Left ventricle myocardium inferior (tissue), 1 donor: ENCODE results near the gene DSE. TPM values are rescaled to one million over a fixed set of nuclear protein-coding genes. Genes with fewer than 3 reads are reported as not detected.
A peak's percentile ranks its signal among the peaks of the same experiment; 100 is the strongest.

Source experiments
- DNase-seq: peaks from one replicate; pipeline ENCODE4 v3.0.0-alpha.2; 2020
- H3K27ac ChIP-seq: fragments of 200-600 bp; replicated peaks from 2 replicates; pipeline ENCODE4 v1.8.0; 2021
- H3K27me3 ChIP-seq: fragments of 200-600 bp; 2 replicates; pipeline ENCODE4 v1.8.0; 2021; ENCODE audit warnings: low read depth
- H3K36me3 ChIP-seq: fragments of 200-600 bp; 2 replicates; pipeline ENCODE4 v1.8.0; 2021
- H3K4me1 ChIP-seq: fragments of 200-600 bp; 2 replicates; pipeline ENCODE4 v1.8.0; 2021
- H3K4me3 ChIP-seq: fragments of 200-600 bp; 2 replicates; pipeline ENCODE4 v1.8.0; 2021; ENCODE audit warnings: mild to moderate bottlenecking, moderate library complexity
- H3K9me3 ChIP-seq: fragments of 200-600 bp; replicated peaks from 2 replicates; pipeline ENCODE4 v1.8.0; 2021
- intact Hi-C: fragments of 100-400 bp; cut with micrococcal nuclease; formaldehyde crosslinking; loops from one replicate; pipeline ENCODE4 v1.11.0; 2022
- total RNA-seq: library from RNA; stranded (reverse); fragmentation: NEBNext Ultra II Directional; extraction: Animal tissue kit (Norgen Biotek cat#: 25700); gene quantifications from one replicate; pipeline ENCODE4 v1.2.1, GENCODE V29; 2021
- TF ChIP-seq, protein P1 (sequence below): fragments of 200-600 bp; IDR thresholded peaks from 2 replicates; pipeline ENCODE4 v1.8.0; 2021; ENCODE audit warnings: antibody characterized with exemption, mild to moderate bottlenecking, borderline replicate concordance
- donor health status: DM: no; HTN: yes; CAD: no; lungs with severe emphysema.

The DSE gene
- total RNA-seq, 1 donor from 2014 or later, result 14.0 TPM

DNA sequence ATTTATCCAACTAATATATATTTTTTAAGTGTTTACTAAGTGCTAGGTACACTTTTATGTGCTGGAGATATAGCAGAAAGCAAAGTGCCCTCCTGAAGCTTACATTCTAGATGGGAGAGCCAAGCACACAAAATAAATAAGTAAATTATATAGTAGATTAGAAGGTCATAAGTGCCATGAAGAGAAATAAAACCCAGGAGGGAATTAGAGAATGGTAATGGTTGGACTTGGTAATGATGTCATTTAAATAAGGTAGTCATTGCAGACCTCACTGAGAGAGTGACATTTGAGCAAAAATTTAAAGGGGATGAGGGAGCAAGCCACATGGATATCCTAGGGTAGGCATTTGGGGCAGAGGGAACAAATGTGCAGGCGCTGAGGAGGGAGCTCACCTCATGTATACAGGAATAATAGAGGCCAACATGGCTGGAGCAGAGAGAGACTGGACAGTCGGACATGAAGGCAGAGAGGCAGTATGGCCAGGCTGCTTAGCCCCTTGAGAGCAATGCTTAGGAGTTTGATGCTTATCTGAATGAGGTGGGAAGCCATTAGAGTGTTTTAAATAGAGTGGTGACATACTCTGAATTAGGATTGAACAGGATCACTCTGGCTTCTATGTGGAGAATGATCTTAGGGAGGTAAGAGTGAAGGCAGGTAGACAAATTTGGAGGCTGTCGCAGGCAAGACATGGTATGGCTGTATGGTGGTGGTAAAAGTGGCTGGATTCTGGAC is 14.1 kb downstream of the DSE start:
- H3K27ac ChIP-seq, result no peak overlapping the region
- no peak overlapping the region for H3K4me3 ChIP-seq
- no peaks in the 10 kb centered on the region for H3K27me3 ChIP-seq
- H3K9me3 ChIP-seq, result no peaks in the 10 kb centered on the region
- no peak for DNase-seq
- no peaks in the 10 kb centered on the region for H3K36me3 ChIP-seq
- intact Hi-C loops, result no loop called here
- peaks cover 54% of the 10 kb centered on the region for H3K4me1 ChIP-seq
- TF ChIP-seq, protein P1, sequence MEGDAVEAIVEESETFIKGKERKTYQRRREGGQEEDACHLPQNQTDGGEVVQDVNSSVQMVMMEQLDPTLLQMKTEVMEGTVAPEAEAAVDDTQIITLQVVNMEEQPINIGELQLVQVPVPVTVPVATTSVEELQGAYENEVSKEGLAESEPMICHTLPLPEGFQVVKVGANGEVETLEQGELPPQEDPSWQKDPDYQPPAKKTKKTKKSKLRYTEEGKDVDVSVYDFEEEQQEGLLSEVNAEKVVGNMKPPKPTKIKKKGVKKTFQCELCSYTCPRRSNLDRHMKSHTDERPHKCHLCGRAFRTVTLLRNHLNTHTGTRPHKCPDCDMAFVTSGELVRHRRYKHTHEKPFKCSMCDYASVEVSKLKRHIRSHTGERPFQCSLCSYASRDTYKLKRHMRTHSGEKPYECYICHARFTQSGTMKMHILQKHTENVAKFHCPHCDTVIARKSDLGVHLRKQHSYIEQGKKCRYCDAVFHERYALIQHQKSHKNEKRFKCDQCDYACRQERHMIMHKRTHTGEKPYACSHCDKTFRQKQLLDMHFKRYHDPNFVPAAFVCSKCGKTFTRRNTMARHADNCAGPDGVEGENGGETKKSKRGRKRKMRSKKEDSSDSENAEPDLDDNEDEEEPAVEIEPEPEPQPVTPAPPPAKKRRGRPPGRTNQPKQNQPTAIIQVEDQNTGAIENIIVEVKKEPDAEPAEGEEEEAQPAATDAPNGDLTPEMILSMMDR, result no peak

- peaks cover 54% of the 10 kb centered on the region for H3K4me1 ChIP-seq
- intact Hi-C loops, result no loop called here
- peak overlapping the region; percentile 34 for H3K27ac ChIP-seq
- TF ChIP-seq, protein P1, result no peak
- no peaks in the 10 kb centered on the region for H3K27me3 ChIP-seq
- no peak overlapping the region for H3K4me3 ChIP-seq
- no peak for DNase-seq
- no peaks in the 10 kb centered on the region for H3K36me3 ChIP-seq
- H3K9me3 ChIP-seq, result no peaks in the 10 kb centered on the region
Measured at GRCh38 chr6:116385459-116385802, 14.7 kb downstream of the DSE start.

DNA sequence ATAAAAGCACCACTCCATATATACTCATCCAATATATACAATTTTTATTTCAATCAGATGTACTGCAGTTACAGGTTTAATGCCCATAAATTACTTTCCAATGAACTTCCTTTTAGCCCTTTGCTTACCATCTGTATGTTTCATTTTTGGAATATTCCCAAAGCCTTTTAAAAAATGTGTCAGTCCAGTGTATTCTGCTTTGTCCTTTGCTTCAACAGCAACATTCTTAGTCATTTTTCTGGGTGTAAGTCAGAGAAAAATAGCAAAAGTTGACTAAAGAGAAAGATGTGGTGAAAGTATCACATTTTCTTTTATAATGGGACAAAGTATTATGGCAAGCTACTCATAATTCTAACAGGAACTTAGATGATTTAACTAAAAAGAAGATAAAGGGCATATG is 15.2 kb downstream of the DSE start:
- Histone ChIP-seq H3K27me3 (no peaks in the 10 kb centered on the region), H3K9me3 (no peaks in the 10 kb centered on the region), H3K4me3 (no peak overlapping the region), H3K4me1 (peaks cover 56% of the 10 kb centered on the region), H3K27ac (peak overlapping the region; percentile 34), H3K36me3 (no peaks in the 10 kb centered on the region)
- TF ChIP-seq, protein P1, result no peak
- DNase-seq, result no peak
- intact Hi-C loops, result no loop called here

- H3K4me1 ChIP-seq, result peaks cover 57% of the 10 kb centered on the region
- intact Hi-C loops, result no loop called here
- H3K4me3 ChIP-seq, result no peak overlapping the region
- TF ChIP-seq, protein P1, result no peak
- no peaks in the 10 kb centered on the region for H3K9me3 ChIP-seq
- H3K36me3 ChIP-seq, result no peaks in the 10 kb centered on the region
- DNase-seq, result no peak
- H3K27me3 ChIP-seq, result no peaks in the 10 kb centered on the region
- H3K27ac ChIP-seq, result peak overlapping the region; percentile 34
Measured at GRCh38 chr6:116386581-116387299, 16.0 kb downstream of the DSE start.

DNA sequence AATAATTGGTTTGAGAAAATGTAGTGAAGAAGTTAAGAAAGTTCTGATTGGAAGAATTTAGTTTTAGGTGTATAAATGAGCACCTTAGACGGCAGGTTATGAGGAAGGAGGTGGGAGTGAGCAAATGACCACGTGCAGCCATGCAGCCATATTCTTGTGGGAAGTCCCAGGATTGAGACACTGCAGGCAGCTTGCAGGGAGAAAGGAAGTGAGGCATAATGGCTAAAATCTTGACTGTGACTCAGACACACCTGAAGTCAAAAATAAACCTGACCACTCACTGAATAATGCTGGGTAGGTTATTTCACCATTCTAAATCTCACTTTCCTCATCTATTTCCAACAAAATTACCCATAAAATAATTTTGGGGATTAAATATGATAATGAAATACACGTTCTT is 16.6 kb downstream of the DSE start:
- DNase-seq, result no peak
- Histone ChIP-seq H3K27ac (no peak overlapping the region), H3K27me3 (no peaks in the 10 kb centered on the region), H3K4me3 (no peak overlapping the region), H3K9me3 (no peaks in the 10 kb centered on the region), H3K36me3 (no peaks in the 10 kb centered on the region), H3K4me1 (peaks cover 57% of the 10 kb centered on the region)
- intact Hi-C loops, result no loop called here
- TF ChIP-seq, protein P1, result no peak
